NB4 (cell line): Measurements from ENCODE around the gene LLGL1.

Experiments used
- DNase-seq: peaks from one replicate; pipeline ENCODE4 v3.0.0; 2010; ENCODE audit warnings: low read depth
- H3K4me3 ChIP-seq: one replicate; pipeline ENCODE4 v1.5.1; 2011; ENCODE audit warnings: mild to moderate bottlenecking, low read depth, low read length, moderate library complexity
- CTCF ChIP-seq: IDR thresholded peaks from one replicate; pipeline ENCODE4 v1.5.1; 2012; ENCODE audit warnings: low read depth, low read length
- MAX ChIP-seq: IDR thresholded peaks from 2 replicates; pipeline ENCODE4 v1.6.1; 2011; ENCODE audit warnings: low read depth, low read length
- MYC ChIP-seq: IDR thresholded peaks from 2 replicates; pipeline ENCODE4 v1.6.1; 2011; ENCODE audit warnings: low read depth, low read length
- POLR2A ChIP-seq: IDR thresholded peaks from 2 replicates; pipeline ENCODE4 v1.6.1; 2011; ENCODE audit warnings: mild to moderate bottlenecking; ENCODE audit not compliant: insufficient read length; ENCODE audit errors: extremely low read depth

LLGL1 gene

GRCh38 chr17:18253947-18254821 lies 28.7 kb downstream of the LLGL1 start:
- TF ChIP-seq POLR2A (no peak), MYC (no peak), CTCF (no peak), MAX (no peak)
- DNase-seq: no peak

GRCh38 chr17:18254888-18255649 lies 29.6 kb downstream of the LLGL1 start:
- TF ChIP-seq MAX: no peak
- TF ChIP-seq POLR2A: no peak
- no peak for DNase-seq
- no peak overlapping the region for H3K4me3 ChIP-seq

More at GRCh38 chr17:18253947-18254821, 28.7 kb downstream of the LLGL1 start:
- H3K4me3 ChIP-seq: no peak overlapping the region

- no peak overlapping the region for H3K4me3 ChIP-seq
- DNase-seq: no peak
- no peak for TF ChIP-seq CTCF
- TF ChIP-seq POLR2A: no peak
- no peak for TF ChIP-seq MAX
- no peak for TF ChIP-seq MYC
Measured at GRCh38 chr17:18256351-18256750, 30.9 kb downstream of the LLGL1 start.

- no peak overlapping the region for H3K4me3 ChIP-seq
- no peak for DNase-seq
- no peak for TF ChIP-seq MAX
- TF ChIP-seq CTCF: no peak
- no peak for TF ChIP-seq POLR2A
- no peak for TF ChIP-seq MYC
Measured at GRCh38 chr17:18256776-18257175, 31.3 kb downstream of the LLGL1 start.

GRCh38 chr17:18257268-18257981 lies 32.0 kb downstream of the LLGL1 start:
- H3K4me3 ChIP-seq: peak overlapping the region; percentile 67
- DNase-seq: no peak
- TF ChIP-seq MAX (no peak), CTCF (no peak), MYC (no peak), POLR2A (no peak)
